ENCODE data around the gene PPP2R5D.
"Not testable (repeated sequence)": the region's sequence is repeated elsewhere in the genome, so short reads cannot be mapped to it uniquely, and the experiment has no call there.

Gene PPP2R5D

DNA sequence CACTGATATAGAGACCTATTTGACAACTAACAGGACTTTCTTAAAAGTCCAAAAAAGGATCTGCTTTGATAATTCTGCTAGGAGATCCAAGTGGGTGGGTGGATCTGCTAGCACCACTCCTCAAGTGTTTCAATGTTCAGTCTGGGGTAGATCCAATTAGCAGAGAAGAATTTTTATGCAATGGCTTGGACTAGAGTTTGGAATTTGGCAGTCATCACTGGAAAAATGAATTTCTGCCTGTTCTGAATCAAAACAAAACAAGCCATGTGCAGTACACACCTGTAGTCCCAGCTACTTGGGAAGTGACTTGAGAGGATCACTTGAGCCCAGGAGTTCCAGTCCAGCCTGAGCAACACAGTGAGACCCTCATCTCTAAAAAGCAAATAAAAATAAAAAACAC is 36.4 kb upstream of the PPP2R5D start:
- Histone ChIP-seq H3K27ac (ENCODE audit: low read length) (no peak overlapping the region), H2AFZ (ENCODE audit: low read length) (no peak overlapping the region), H3F3A (ENCODE audit: insufficient read depth, low read length) (no peaks in the 10 kb centered on the region), H3K4me1 (ENCODE audit: low read length) (no peaks in the 10 kb centered on the region), H3K27me3 (replicated peaks; ENCODE audit: insufficient read depth, low read length) (no peaks in the 10 kb centered on the region), H3K36me3 (replicated peaks; ENCODE audit: insufficient read depth, low read length) (no peaks in the 10 kb centered on the region), H3K9ac (ENCODE audit: low read length) (no peak overlapping the region), H4K20me1 (ENCODE audit: insufficient read depth, low read length) (no peaks in the 10 kb centered on the region), H3K79me2 (ENCODE audit: low read length) (no peaks in the 10 kb centered on the region), H3K4me3 (ENCODE audit: low read length) (no peak overlapping the region), H3K9me2 (replicated peaks; ENCODE audit: insufficient read depth, low read length) (no peaks in the 10 kb centered on the region), H3K9me3 (replicated peaks; ENCODE audit: insufficient read depth, low read length) (no peaks in the 10 kb centered on the region), H3K4me2 (ENCODE audit: low read depth, low read length) (no peak overlapping the region)
- no peak for DNase-seq
- TF ChIP-seq EZH2phosphoT487 (IDR thresholded peaks at IDR 0.05; ENCODE audit: low read length) (no peak), EZH2 (optimal IDR thresholded peaks at IDR 0.05; ENCODE audit: low read depth, low read length) (no peak)
- TF ChIP-seq, protein P1, sequence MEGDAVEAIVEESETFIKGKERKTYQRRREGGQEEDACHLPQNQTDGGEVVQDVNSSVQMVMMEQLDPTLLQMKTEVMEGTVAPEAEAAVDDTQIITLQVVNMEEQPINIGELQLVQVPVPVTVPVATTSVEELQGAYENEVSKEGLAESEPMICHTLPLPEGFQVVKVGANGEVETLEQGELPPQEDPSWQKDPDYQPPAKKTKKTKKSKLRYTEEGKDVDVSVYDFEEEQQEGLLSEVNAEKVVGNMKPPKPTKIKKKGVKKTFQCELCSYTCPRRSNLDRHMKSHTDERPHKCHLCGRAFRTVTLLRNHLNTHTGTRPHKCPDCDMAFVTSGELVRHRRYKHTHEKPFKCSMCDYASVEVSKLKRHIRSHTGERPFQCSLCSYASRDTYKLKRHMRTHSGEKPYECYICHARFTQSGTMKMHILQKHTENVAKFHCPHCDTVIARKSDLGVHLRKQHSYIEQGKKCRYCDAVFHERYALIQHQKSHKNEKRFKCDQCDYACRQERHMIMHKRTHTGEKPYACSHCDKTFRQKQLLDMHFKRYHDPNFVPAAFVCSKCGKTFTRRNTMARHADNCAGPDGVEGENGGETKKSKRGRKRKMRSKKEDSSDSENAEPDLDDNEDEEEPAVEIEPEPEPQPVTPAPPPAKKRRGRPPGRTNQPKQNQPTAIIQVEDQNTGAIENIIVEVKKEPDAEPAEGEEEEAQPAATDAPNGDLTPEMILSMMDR (IDR thresholded peaks at IDR 0.05; ENCODE audit: low read length), result no peak

DNA sequence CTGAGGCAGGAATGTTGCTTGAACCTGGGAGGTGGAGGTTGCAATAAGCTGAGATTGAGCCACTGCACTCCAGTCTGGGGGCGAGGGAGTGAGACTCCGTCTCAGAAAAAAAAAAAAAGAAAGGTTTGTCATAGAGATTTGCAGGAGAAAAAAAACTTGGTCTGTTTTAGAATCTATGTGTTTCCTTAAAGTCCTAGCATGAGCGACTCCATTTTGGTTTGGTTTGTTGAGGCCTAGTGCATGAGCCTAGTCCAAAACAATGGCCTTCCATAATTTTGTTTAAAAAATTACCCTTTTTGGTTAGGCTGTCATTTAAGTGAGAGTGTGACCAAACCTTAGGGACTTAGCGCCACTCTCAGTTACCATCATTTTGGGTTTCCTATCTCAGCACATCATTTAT is 32.0 kb upstream of the PPP2R5D start:
- no peak overlapping the region for H3K9ac ChIP-seq (ENCODE audit: low read length)
- no peaks in the 10 kb centered on the region for H4K20me1 ChIP-seq (ENCODE audit: insufficient read depth, low read length)
- H3K27ac ChIP-seq (ENCODE audit: low read length), result no peak overlapping the region
- H2AFZ ChIP-seq (ENCODE audit: low read length), result no peak overlapping the region
- H3K4me1 ChIP-seq (ENCODE audit: low read length), result no peaks in the 10 kb centered on the region
- no peaks in the 10 kb centered on the region for H3K36me3 ChIP-seq (replicated peaks; ENCODE audit: insufficient read depth, low read length)
- H3F3A ChIP-seq (ENCODE audit: insufficient read depth, low read length), result no peaks in the 10 kb centered on the region; the same call in 1 of the 2 replicates
- TF ChIP-seq EZH2 (optimal IDR thresholded peaks at IDR 0.05; ENCODE audit: low read depth, low read length) (no peak), EZH2phosphoT487 (IDR thresholded peaks at IDR 0.05; ENCODE audit: low read length) (no peak)
- TF ChIP-seq, protein P1 (IDR thresholded peaks at IDR 0.05; ENCODE audit: low read length), result no peak
- H3K27me3 ChIP-seq (replicated peaks; ENCODE audit: insufficient read depth, low read length), result no peaks in the 10 kb centered on the region
- H3K79me2 ChIP-seq (ENCODE audit: low read length), result no peaks in the 10 kb centered on the region
- no peak overlapping the region for H3K4me3 ChIP-seq (ENCODE audit: low read length)
- H3K9me3 ChIP-seq (replicated peaks; ENCODE audit: insufficient read depth, low read length), result no peaks in the 10 kb centered on the region
- H3K9me2 ChIP-seq (replicated peaks; ENCODE audit: insufficient read depth, low read length), result no peaks in the 10 kb centered on the region
- H3K4me2 ChIP-seq (ENCODE audit: low read depth, low read length), result no peak overlapping the region
- DNase-seq, result no peak

DNA sequence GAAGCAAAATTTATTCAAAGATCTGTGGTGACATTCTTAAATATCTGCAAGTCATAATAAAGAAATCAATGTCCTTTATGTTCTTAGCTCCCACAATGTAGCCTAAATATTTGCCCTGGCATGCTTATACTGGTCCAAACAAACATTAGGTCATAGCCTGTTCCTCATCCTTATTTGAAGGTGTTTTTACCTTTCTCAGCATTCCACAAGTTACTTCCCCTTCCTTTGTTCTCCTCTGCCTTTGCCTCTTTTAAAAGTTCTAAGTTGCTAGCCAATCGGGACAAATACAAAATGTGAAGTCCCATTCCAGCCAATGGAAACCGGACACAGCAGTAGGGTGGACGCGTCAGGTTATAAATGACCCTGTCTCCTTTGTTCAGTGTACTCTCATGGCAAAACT is 30.0 kb upstream of the PPP2R5D start:
- not testable (repeated sequence) for H3K4me1 ChIP-seq (ENCODE audit: low read length); H3K9me3 ChIP-seq (replicated peaks; ENCODE audit: insufficient read depth, low read length); DNase-seq; H3K9ac ChIP-seq (ENCODE audit: low read length); H3K36me3 ChIP-seq (replicated peaks; ENCODE audit: insufficient read depth, low read length); H3K4me2 ChIP-seq (ENCODE audit: low read depth, low read length); H3K9me2 ChIP-seq (replicated peaks; ENCODE audit: insufficient read depth, low read length); H4K20me1 ChIP-seq (ENCODE audit: insufficient read depth, low read length); H3K27me3 ChIP-seq (replicated peaks; ENCODE audit: insufficient read depth, low read length); H3K79me2 ChIP-seq (ENCODE audit: low read length); H3K27ac ChIP-seq (ENCODE audit: low read length); H3F3A ChIP-seq (ENCODE audit: insufficient read depth, low read length); H2AFZ ChIP-seq (ENCODE audit: low read length); H3K4me3 ChIP-seq (ENCODE audit: low read length)

DNA sequence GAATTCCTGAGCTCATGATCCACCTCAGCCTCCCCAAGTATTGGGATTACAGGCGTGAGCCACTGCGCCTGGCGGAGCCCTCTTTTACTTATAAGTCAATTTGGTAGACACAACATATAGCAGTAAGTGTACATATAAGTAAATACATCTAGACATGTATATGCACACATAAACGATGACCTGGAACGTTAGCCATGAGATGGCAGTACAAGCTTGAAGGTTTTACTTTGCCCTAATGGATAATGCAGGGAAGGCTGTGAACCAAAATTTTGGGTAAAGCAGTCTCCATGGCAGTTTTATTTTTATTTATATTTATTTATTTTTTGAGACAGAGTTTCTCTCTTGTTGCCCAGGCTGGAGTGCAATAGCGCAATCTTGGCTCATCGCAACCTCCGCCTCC is 26.2 kb upstream of the PPP2R5D start:
- Histone ChIP-seq H3K36me3 (replicated peaks; ENCODE audit: insufficient read depth, low read length) (no peaks in the 10 kb centered on the region), H3K27me3 (replicated peaks; ENCODE audit: insufficient read depth, low read length) (no peaks in the 10 kb centered on the region), H3K9me3 (replicated peaks; ENCODE audit: insufficient read depth, low read length) (no peaks in the 10 kb centered on the region), H3K9ac (ENCODE audit: low read length) (no peak overlapping the region), H3F3A (ENCODE audit: insufficient read depth, low read length) (no peaks in the 10 kb centered on the region; the same call in 1 of the 2 replicates), H3K4me2 (ENCODE audit: low read depth, low read length) (no peak overlapping the region), H3K4me1 (ENCODE audit: low read length) (no peaks in the 10 kb centered on the region), H3K27ac (ENCODE audit: low read length) (no peak overlapping the region), H3K79me2 (ENCODE audit: low read length) (no peaks in the 10 kb centered on the region), H4K20me1 (ENCODE audit: insufficient read depth, low read length) (no peaks in the 10 kb centered on the region), H3K9me2 (replicated peaks; ENCODE audit: insufficient read depth, low read length) (no peaks in the 10 kb centered on the region), H2AFZ (ENCODE audit: low read length) (no peak overlapping the region), H3K4me3 (ENCODE audit: low read length) (no peak overlapping the region)
- DNase-seq, result no peak
- TF ChIP-seq, protein P1 (IDR thresholded peaks at IDR 0.05; ENCODE audit: low read length), result no peak
- TF ChIP-seq EZH2phosphoT487 (IDR thresholded peaks at IDR 0.05; ENCODE audit: low read length) (no peak), EZH2 (optimal IDR thresholded peaks at IDR 0.05; ENCODE audit: low read depth, low read length) (no peak)

Data from MM.1S (cell line).